ENCODE data around the gene RPL27.

DNA sequence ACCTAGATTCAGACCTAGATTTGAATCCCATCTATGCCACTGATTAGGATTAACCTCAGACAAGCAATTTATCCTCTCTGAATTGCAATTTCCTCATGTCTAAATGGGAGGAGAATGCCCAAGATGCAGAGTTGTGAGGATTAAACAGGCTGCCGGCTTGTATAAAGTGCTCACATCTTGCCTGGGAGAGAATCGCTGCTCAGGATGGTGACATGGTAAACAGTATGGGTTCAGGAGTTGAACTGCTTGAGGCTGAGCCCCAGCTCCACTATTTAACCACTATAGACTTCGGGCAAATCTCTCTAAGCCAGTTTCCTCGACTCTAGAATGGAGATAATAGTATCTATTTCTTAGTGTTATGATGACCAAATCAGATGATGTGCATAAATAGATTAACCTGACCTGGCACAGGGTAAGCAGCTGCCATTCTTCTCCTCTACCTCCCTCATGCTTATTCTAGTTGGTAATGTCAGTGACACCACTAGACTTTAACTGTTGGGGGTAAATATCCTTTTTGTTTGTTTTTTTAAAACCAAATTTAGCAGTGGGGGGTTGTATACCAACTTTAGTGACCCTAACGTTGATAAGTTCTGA lies 732 bp upstream of the RPL27 start:
- TF ChIP-seq POLR2A (IDR thresholded peaks at IDR 0.05), result no peak
- TF ChIP-seq, protein P1, sequence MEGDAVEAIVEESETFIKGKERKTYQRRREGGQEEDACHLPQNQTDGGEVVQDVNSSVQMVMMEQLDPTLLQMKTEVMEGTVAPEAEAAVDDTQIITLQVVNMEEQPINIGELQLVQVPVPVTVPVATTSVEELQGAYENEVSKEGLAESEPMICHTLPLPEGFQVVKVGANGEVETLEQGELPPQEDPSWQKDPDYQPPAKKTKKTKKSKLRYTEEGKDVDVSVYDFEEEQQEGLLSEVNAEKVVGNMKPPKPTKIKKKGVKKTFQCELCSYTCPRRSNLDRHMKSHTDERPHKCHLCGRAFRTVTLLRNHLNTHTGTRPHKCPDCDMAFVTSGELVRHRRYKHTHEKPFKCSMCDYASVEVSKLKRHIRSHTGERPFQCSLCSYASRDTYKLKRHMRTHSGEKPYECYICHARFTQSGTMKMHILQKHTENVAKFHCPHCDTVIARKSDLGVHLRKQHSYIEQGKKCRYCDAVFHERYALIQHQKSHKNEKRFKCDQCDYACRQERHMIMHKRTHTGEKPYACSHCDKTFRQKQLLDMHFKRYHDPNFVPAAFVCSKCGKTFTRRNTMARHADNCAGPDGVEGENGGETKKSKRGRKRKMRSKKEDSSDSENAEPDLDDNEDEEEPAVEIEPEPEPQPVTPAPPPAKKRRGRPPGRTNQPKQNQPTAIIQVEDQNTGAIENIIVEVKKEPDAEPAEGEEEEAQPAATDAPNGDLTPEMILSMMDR (IDR thresholded peaks at IDR 0.05), result no peak
